KG1 (cell line): ENCODE data around the gene FAM3A.

Source experiments
- DNase-seq: peaks from one replicate; lab custom pipeline; 2025; lab: John Stamatoyannopoulos, UW

The FAM3A gene

DNA sequence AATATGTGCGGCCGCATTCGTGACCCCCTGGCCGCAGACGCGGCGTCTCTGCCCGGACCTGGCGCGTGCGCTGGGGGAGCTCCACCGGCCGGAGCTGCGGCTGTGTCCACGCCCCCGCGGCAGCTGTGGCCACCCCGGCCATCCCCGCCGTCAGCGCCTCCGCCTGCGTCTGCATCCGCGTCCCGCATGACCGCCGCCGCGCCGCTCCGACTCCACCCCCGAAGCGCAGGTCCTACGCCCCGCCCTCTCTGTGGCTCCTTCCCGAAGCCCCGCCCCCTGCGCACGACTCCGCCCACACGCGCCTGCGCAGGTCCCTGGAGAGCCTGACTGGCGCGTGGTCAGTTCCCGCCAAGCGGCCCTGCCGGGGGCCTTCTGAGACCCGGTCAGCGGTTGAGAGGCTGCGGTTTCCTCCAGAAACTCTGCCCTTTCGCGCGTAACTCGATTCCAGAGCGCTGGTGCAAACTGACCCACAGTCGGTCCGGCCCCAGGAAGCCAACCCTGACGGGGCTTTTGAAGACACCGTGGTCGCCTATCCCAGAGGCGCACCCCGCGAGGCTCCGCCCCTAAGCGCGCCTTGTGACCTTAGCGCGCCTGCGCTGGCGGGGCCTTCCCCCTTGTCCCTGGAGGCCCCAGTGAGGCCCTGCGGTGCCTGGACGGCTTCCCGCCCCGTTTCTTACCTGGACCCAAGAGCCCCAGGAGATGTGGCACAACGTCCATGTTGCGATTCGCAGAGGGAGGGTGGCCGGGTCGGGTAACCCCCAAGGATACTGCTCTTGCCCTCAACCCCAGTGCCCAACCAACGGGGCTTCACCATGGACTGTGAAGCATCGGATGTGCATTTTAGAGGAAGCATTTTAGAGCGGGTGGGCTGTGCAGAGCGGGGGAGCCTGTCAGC is 37.1 kb downstream of the FAM3A start, which contains the start of gene LAGE3:
Gene LAGE3 (minus strand): TSS at position 554 of the 895 bp plus-strand sequence. CDS start 366 bp downstream, at position 188.
- DNase-seq: peak; percentile 37

DNA sequence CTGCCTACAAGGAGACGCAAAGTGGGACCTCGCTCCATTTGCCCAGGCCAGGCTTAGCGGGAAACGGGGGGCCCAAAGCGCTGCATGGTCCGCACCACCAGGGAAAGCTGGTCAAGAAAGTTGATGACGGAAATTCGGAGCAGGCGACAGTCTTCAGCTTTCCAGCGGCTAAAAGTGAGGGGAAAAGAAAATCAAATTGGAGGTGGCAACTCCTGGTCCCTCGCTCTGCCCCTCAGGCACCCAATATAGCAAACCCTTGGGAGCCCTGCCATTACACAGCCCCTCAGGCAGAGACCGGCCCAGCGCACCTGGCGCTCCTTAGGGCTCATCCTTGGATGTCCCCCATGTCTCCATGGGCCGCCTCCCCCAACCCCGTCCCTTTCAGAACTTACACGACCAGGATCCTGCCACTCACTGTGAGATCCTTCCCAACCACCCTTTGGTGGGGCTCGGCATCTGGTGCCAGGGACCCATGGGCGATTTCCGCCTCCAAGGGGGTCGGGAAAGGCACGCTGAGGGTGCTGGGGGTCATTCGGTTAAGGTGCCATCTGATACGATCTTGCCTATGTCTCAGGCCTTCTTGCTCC is 38.0 kb downstream of the FAM3A start:
- DNase-seq: no peak

DNA sequence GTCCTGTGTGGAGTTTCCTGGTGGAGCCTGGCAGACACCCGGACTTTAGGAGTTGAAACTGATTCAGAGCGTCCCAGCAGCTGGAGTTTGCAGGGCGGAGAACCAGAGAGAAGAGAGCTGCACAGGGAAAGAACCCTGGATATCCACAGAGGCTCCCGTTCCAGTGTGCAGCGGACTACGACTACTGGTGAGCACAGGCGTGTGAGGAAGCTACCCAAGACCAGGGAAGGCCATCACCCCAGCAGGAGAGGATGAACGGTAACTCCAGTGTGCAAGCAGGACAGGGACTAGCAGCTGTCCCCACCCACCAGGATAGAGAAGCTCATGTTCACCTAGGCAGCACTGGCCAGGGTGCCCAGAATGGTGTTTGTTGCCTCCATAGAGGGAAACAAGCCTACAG is 39.2 kb downstream of the FAM3A start:
- no peak for DNase-seq

DNA sequence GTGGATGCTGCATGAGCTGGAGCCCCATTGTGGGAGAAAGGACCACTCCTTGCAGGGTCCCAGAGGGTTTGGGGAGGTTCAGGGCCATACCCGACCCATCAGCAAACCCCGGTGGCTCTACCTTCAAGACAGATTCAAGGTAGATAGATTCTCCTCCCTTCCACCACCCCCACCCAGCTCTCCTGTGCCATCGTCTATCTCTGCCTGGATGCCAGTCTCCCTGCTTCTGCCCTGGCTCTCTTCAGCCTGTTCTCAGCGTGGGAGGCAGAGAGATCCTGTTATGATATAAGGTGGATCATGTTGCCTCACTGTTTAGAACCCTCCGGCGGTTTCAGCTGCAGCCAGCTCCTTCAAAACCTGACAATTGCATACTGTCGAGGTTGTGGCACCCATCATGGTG is 42.3 kb downstream of the FAM3A start:
- DNase-seq: no peak

DNA sequence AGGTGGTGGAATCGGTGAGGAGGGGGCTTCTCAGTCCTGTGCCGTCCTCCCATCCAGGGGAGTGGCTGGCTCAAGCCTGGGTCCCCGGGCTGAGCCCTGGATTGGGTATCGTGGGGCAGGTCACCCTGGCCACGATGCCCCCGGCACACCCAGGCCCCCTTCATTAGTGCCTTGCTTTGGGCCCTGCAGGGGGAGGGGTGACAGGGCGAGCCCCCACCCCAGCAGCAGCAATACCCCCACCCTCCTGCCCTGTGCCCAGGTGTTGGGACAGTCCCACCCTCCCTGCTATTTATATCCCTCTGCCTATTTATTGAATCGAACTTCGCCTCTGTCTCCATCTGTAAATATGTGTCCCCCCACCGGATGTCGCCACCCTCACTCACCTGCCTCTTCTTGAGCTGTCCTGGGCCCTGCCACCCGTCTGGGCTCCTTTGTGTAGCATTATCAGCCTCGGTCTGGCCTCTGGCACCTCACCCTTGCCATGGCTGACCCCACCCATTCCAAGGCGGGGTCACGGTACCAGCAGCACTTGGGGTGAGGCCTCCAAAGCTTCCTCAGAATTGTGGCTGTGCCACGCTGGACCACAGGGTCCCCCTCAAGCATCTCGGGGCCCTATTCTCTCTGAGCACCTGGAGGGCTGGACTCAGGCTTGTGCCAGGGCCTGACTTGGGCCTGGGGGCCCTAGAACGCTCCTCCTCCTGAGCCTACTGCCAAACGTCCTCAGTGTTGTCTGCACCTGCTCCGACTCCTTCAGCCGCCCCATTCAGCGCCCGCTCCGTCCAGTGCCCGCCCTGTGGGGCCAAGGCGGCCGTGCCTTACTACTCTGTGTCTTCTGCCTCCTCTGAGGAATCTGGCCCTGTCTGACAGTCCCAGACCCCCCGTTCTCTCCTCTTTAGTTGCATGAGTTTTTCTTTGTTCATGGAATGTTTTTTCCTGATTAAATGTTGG is 43.1 kb downstream of the FAM3A start:
- DNase-seq: no peak

DNA sequence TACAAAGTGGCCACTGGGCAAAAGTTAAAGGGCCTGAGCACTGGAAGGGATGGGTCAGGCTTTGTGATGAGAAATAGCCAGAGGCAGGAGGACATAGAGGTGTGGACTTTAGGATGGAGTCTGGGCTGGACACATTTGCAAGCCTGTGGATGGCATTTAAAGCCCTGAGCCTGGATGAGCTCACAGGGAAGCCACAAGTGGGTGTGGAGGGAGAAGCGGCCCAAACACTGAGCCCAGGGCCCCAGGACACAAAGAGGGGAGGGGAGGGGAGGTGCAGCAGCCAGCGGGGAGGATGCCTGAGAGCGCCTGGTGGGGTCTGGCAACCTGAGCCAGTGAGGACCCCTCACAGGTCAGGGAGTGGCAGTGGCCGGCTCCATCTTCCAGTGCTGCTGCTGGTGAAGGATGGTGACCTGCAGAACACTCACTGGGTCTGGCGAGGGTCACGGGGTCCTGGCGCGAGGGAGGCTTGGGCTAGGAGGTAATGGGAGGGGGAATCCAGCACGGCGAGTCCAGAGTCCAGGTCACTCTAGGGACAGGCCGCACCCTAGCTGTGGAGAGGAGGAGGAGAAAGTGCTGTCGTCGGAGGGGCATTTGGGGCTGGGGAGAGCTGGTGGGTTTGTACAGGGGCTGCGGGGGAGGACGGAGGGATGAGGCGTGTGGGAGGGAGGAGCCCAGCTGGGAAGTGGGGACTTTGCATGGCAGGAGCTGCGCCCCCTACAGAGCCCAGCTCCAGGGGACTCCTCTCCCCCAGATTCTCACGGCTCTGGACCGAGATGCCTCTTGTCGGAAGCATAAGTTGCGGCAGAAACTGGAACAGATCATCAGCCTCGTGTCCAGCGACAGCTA is 44.0 kb downstream of the FAM3A start:
- DNase-seq: no peak

DNA sequence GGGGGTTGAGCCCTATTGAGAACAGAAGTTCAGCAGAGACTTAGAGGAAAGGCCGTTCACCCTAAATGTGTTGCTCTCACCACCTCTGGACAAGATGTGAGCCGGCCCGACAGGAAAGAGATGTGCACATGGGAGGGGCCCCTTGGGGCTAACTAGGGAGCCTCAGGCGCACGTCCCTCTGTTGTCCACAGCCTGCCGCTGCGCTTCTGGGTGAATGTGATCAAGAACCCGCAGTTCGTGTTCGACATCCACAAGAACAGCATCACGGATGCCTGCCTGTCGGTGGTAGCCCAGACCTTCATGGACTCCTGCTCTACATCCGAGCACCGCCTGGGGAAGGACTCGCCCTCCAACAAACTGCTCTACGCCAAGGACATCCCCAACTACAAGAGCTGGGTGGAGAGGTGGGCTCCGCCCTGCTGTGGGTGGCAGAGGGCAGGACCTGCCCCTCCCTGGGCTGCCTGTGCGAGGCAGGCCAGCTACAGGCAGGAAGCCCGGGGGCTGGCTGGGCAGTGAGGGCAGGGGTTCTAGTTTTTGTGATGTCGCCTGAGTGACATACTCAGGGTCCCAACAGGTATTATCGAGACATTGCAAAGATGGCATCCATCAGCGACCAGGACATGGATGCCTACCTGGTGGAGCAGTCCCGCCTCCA is 45.0 kb downstream of the FAM3A start:
- DNase-seq: no peak

DNA sequence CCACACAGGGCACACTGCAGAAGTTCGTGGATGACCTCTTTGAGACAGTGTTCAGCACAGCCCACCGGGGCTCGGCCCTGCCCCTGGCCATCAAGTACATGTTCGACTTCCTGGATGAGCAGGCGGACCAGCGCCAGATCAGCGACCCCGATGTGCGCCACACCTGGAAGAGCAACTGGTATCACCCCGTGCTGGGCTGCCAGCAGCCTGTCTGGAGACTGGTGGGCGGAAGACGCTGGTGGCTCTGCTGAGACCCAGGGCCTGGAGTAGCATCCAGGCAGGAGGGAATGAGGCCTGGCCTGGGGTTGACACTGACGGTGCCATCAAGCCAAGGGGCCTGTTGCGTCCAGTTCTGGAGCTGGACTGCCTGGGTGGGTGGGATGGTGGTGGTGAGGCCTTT is 45.6 kb downstream of the FAM3A start:
- DNase-seq: no peak

DNA sequence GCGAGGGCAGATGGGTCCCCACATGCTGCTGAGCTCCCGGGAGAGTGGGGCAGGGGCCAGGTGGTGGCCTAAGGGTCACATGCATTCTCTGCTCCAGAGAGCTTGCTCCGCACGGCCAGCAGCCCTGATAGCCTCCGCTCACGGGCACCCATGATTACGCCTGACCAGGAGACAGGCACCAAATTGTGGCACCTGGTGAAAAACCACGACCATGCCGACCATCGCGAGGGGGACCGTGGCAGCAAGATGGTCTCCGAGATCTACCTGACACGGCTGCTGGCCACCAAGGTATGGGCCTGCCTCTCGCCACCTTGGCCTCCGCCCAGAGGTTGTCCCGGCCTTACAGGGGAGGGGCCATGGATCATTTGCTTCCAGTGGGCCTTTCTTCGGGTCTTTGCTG is 46.2 kb downstream of the FAM3A start:
- DNase-seq: no peak

DNA sequence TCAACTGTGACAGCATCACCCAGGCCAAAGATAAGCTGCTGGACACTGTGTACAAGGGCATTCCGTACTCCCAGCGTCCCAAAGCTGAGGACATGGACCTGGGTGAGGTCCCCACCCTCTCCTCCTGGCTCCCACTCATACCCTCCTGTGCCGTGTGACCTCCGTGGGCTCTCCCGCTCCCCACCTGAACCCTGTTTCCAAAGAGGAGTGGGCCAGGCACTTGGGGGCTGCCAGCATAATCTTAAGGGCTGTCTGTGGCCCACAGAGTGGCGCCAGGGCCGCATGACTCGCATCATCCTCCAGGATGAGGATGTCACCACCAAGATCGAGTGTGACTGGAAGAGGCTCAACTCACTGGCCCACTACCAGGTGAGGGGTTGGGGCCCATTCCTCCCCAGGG is 46.9 kb downstream of the FAM3A start:
- no peak for DNase-seq

DNA sequence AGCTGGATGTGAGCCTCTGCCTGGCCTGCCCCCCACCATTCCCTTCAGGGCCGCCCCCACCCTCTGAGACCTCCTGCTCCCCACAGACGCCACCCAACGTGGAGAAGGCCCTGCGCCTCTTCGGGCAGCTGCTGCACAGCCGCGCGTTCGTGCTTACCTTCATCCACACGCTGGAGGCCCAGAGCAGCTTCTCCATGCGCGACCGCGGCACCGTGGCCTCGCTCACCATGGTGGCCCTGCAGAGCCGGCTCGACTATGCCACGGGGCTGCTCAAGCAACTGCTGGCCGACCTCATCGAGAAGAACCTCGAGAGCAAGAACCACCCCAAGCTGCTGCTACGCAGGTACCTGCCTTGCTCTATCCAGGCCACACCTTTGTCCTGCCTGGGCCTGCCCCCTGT is 47.8 kb downstream of the FAM3A start:
- DNase-seq: no peak

DNA sequence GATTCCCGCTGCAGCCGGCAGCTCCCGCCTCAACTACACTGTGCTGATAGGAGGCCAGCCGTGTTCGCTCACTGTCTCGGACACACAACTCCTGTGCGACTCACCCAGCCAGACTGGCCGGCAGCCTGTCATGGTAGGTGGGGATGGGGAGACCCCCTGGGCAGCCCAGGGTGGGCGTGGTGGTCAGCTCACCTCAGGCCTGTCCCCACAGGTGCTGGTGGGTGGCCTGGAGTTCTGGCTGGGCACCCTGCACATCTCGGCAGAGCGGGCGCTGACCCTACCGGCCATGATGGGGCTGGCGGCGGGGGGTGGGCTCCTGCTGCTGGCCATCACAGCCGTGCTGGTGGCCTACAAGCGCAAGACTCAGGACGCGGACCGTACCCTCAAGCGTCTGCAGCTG is 48.5 kb downstream of the FAM3A start:
- no peak for DNase-seq

DNA sequence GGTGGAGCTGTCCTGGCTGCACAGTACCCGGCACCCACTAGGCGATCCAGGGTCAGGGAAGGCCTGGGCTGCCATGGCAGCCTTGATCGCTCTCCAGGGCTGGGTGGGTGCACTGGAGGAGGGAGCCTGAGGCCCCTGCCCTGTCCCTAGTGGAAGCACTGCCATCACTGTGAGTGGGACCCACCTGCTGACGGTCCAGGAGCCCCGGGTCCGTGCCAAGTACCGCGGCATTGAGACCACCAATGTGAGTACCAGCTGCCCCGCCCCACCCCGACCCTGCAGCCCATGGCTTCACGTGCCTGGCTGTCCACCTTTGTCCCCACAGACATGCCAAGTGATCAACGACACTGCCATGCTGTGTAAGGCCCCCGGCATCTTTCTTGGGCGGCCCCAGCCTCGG is 49.1 kb downstream of the FAM3A start:
- DNase-seq: no peak

DNA sequence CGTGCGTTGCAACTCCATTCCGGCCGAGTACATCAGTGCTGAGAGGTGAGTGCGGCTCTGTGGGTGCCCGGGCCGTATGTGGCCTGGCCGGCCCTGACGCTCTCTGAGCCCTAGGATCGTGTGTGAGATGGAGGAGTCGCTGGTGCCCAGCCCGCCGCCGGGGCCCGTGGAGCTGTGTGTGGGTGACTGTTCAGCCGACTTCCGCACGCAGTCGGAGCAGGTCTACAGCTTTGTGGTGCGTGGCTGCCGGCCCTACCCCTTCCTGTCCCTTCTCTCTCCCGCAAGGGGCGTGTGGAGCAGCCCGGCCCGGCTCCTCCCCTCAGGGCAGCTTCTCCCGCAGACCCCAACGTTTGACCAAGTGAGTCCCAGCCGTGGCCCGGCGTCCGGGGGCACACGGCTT is 50.0 kb downstream of the FAM3A start:
- DNase-seq: no peak

DNA sequence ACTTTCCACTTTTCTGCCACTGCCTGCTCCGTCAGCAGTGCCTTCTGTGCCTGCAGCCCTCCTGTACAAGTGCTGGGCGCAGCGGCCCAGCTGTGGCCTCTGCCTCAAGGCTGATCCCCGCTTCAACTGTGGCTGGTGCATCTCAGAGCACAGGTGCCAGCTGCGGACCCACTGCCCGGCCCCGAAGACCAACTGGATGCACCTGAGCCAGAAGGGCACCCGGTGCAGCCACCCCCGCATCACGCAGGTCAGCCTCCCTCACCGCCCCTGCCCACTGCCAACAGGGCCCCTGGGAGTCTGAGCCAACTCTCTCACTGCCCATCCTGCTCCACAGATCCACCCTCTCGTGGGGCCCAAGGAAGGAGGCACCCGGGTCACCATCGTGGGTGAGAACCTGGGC is 50.4 kb downstream of the FAM3A start:
- DNase-seq: no peak

DNA sequence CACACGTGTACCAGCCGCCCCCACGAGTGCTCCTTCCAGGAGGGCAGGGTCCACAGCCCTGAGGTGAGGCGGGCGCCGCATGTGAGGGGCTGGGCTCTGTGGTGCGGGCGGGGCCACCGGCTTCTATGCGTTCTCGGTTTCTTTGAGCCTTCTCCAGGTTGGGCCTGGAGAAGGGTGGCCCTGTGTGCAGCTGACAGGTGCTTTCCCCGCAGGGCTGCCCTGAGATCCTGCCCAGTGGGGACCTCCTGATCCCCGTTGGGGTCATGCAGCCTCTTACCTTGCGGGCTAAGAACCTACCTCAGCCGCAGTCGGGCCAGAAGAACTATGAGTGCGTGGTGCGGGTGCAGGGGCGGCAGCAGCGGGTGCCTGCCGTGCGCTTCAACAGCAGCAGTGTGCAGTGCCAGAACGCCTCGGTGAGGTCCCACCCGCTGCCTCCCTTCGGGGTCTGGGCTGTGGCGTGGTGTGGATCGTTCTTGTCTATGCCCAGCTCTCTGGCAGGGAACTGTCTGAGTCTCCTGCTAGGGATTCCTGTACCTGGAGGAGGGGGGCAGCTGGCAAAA is 51.1 kb downstream of the FAM3A start:
- no peak for DNase-seq

DNA sequence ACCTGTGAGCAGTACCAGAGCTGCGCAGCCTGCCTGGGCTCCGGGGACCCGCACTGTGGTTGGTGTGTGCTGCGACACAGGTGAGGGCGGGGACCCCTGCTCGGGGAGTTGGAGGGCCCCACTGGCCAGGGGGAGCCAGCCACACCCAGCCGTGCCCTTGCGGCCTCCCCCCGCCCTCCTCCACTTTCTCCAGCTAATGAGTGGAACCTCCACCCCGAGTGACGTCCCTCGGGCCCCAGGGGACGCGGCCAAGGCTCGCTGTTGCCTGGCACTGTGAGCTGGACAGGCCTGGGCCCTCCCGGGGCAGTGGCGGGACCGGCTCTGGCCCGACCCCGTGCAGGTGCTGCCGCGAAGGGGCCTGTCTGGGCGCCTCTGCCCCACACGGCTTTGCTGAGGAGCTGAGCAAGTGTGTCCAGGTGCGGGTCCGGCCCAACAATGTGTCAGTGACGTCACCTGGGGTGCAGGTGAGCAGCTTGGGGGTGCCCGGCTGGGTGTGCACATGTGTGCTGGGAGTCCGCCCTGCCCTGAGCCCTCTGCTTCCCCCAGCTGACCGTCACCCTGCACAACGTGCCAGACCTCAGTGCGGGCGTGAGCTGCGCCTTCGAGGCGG is 52.3 kb downstream of the FAM3A start:
- no peak for DNase-seq

DNA sequence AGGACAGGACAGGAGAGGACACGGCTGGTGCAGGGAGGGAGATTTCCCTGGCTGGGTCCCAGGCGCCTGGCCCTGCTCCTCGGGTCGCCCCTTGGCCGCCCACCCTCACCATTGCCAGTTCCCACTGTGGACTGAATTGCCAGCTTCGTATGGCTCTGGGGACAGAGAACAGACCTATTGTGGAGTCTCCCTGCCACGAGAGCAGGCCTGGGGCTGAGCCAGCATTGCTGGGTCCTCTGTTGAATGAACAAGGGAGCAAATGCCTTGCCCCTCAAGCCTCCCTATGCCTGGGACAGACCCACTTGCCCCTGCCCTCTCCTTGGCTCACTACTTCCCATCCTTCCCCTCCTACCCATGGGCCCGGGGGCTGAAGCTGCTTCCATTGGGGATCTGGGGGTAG is 53.6 kb downstream of the FAM3A start:
- no peak for DNase-seq

DNA sequence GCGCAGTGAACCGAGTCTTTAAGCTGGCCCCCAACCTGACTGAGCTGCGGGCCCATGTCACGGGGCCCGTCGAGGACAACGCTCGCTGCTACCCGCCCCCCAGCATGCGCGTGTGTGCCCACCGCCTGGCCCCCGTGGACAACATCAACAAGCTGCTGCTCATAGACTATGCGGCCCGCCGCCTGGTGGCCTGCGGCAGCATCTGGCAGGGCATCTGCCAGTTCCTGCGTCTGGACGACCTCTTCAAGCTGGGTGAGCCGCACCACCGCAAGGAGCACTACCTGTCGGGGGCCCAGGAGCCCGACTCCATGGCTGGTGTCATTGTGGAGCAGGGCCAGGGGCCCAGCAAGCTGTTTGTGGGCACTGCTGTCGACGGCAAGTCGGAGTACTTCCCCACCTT is 55.7 kb downstream of the FAM3A start:
- no peak for DNase-seq

DNA sequence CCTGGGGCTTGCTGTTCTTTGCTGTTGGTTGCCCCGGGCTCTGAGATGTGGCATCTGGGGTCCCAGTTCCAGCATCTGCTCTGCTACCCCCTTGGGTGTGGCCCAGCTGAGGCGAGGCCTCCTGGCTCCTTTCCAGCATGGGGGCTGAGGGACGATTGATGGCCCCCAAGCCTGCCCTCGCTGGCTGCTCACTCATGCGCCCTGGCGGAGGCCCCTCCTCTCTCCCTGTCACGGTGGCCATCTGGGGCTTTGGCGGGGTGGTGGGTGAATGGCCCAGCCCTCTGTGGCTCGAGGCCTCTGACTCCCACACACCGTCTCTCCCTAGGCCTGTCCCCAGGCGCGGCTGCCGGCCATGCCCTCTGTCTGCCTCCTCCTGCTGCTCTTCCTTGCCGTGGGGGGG is 56.2 kb downstream of the FAM3A start:
- no peak for DNase-seq
